Prostate gland (tissue), 2 donors: ENCODE data around the gene SHANK1.

ENCODE experiments used
- POLR2A ChIP-seq: fragments of 450-650 bp; IDR thresholded peaks from one replicate; pipeline ENCODE4 v1.6.1; 2016; ENCODE audit warnings: antibody characterized with exemption, mild to moderate bottlenecking
- POLR2AphosphoS5 ChIP-seq: sonication (generic); formaldehyde crosslinking; IDR thresholded peaks from one replicate; pipeline ENCODE4 v1.6.1; 2017; ENCODE audit warnings: antibody characterized with exemption
- TF ChIP-seq, protein P1 (sequence below), 4 experiments: fragments of 200-600 bp in 2 of 4; fragments of 450-650 bp in 2 of 4; sonication (generic) in 2 of 4; IDR thresholded peaks; 1 replicate in 3 of 4; 2 replicates in 1 of 4; pipeline ENCODE4 v1.5.1; 2016 to 2019; ENCODE audit warnings: antibody characterized with exemption in 4 of 4, mild to moderate bottlenecking in 2 of 4, moderate library complexity in 2 of 4

DNA sequence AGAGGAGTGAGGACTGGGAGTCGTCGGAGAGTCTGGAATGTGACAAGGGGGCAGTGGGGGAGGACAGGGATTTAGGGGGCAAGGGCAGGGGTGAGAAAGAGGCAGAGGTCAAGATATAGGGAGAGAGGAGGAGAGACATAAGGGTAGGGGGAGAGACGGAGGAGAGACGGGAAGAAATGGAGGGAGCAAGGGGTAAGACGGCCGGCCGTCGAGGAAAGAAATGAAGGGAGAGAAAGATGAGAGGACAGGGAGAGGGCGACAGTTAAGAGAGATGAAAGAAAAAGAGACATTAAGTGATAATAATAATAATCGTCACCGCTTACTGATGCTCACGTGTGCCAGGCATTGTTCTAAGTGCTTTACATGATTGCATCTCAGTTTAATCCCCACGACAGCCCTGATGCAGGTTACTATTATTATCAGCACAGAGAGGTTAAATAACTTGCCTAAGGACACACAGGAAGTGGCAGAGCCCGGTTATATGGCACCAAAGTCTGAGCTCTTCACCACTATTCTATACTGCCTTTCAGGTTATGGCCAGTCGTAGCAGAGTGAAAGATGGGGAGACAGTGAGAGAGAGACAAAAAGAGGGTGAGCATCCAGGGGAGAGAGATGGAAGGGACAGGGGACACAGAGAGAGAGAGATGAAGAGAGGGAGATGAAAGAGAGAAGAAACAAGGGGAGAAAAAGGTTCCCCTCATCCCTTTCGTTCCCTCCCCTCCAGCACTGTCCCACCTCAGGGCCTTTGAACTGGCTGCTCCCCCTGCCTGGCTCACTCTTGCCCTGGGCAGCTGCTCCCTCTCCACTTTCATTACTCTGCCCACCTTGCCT, 56.7 kb downstream of the SHANK1 start:
- TF ChIP-seq, protein P1, sequence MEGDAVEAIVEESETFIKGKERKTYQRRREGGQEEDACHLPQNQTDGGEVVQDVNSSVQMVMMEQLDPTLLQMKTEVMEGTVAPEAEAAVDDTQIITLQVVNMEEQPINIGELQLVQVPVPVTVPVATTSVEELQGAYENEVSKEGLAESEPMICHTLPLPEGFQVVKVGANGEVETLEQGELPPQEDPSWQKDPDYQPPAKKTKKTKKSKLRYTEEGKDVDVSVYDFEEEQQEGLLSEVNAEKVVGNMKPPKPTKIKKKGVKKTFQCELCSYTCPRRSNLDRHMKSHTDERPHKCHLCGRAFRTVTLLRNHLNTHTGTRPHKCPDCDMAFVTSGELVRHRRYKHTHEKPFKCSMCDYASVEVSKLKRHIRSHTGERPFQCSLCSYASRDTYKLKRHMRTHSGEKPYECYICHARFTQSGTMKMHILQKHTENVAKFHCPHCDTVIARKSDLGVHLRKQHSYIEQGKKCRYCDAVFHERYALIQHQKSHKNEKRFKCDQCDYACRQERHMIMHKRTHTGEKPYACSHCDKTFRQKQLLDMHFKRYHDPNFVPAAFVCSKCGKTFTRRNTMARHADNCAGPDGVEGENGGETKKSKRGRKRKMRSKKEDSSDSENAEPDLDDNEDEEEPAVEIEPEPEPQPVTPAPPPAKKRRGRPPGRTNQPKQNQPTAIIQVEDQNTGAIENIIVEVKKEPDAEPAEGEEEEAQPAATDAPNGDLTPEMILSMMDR (IDR thresholded peaks at IDR 0.05), result no peak
- TF ChIP-seq POLR2AphosphoS5 (no peak), POLR2A (no peak)
